Coronary artery (tissue), 2 donors: ENCODE results near the gene GABRG3.

Experiments
- DNase-seq: peaks from one replicate; pipeline ENCODE4 v3.0.0-alpha.2; 2017; ENCODE audit warnings: low spot score
- H3K27ac ChIP-seq, 2 donors: fragments of 200-600 bp; sonication (generic); one replicate each; pipeline ENCODE4 v1.5.1; 2016 to 2019
- H3K4me3 ChIP-seq: fragments of 200-600 bp; sonication (generic); 2 replicates; pipeline ENCODE4 v1.5.1; 2016; ENCODE audit warnings: mild to moderate bottlenecking, moderate library complexity
- TF ChIP-seq, protein P1 (sequence below): fragments of 200-600 bp; sonication (generic); IDR thresholded peaks from one replicate; pipeline ENCODE4 v1.5.1; 2019; ENCODE audit warnings: antibody characterized with exemption

GABRG3 gene

DNA sequence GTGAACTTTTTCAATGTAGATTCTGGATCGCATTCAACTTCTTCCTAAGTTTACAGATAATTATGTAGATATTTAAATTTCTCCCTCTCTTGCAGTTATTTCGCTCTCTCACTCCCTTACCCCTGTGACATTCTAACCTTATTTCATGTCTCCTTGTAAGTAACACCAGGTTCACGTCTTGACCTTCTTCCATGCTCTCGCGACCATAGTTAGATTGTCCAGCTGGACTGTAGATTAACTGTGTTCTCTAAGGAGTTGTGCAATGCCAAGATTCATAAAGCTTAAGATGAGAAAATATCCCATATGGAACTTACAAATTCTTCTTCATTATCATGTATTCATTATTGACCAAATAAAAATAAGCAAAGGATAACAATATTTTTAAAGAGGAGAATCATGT lies 430.5 kb downstream of the GABRG3 start:
- TF ChIP-seq, protein P1, sequence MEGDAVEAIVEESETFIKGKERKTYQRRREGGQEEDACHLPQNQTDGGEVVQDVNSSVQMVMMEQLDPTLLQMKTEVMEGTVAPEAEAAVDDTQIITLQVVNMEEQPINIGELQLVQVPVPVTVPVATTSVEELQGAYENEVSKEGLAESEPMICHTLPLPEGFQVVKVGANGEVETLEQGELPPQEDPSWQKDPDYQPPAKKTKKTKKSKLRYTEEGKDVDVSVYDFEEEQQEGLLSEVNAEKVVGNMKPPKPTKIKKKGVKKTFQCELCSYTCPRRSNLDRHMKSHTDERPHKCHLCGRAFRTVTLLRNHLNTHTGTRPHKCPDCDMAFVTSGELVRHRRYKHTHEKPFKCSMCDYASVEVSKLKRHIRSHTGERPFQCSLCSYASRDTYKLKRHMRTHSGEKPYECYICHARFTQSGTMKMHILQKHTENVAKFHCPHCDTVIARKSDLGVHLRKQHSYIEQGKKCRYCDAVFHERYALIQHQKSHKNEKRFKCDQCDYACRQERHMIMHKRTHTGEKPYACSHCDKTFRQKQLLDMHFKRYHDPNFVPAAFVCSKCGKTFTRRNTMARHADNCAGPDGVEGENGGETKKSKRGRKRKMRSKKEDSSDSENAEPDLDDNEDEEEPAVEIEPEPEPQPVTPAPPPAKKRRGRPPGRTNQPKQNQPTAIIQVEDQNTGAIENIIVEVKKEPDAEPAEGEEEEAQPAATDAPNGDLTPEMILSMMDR = no peak
- H3K4me3 ChIP-seq = no peak overlapping the region
- no peak for DNase-seq
- H3K27ac ChIP-seq = no peak overlapping the region

DNA sequence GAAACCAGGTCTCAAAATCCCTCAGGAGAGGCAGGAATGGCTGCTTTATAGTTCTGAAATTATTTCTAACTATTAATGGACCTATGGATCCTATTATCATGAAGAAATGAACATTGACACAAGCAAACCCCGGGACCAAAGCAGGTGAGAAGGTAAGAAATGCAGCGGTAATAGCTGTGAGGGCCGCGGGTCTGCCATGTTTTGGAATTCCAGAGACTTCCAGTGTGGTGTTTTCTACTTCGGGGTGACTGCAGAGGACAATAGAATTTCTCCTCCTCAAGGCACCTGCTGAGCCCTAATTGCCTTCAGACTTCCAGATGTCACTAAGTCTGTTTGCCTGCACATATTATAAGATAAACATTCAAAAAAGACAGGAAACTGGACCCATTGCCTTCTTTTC lies 437.4 kb downstream of the GABRG3 start:
- DNase-seq = no peak
- H3K4me3 ChIP-seq = no peak overlapping the region
- TF ChIP-seq, protein P1 = no peak
- H3K27ac ChIP-seq = no peak overlapping the region

DNA sequence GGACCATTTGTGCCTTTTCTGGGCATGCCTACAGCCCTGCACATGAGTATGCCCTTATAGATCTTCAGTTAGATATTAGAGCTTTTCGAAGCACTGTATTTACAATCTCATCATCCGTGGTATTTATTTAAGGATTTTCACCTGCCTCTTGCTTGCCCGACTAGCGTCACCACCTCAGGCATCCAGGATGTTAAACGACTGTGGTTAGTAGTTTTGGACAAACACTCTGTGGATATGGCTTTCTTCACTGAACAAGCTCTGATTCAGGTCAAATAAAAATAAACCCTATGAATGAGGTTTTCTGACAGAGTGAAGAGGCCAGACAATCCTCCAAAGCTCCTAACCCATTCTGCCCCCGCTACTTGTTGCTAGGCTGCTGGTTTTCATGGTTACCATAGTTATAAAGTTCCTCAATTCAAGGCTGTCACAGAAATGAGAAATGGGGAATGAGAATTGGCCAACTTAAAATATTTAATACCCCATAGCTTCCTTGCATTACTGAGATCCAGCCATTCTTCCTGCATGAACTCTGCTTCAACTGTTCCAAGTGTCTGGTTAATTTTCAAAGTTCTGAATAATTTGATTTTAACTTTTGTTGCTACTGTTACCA lies 440.1 kb downstream of the GABRG3 start:
- Histone ChIP-seq H3K4me3 (no peak overlapping the region), H3K27ac (no peak overlapping the region)
- TF ChIP-seq, protein P1 = no peak
- DNase-seq = no peak

DNA sequence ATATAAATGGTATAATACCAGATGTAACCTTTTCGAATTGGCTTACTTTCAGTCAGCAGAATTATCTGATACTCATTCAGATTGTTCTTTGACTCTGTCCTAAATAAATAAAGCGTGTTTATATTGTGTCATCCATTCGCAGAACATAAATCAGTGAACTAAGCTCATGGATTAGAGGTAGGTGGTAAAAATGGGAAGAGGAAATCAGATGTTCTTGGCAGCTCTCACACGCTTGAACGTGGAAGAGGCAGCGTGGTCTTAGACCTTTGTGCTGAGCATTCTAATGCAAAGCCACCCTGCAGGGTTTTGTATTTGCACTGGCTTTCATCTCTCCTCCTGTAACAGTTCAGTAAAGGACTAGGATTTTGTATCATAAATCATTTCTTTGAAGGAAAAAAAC lies 441.4 kb downstream of the GABRG3 start:
- TF ChIP-seq, protein P1 = no peak
- DNase-seq = no peak
- H3K4me3 ChIP-seq = no peak overlapping the region
- no peak overlapping the region for H3K27ac ChIP-seq

DNA sequence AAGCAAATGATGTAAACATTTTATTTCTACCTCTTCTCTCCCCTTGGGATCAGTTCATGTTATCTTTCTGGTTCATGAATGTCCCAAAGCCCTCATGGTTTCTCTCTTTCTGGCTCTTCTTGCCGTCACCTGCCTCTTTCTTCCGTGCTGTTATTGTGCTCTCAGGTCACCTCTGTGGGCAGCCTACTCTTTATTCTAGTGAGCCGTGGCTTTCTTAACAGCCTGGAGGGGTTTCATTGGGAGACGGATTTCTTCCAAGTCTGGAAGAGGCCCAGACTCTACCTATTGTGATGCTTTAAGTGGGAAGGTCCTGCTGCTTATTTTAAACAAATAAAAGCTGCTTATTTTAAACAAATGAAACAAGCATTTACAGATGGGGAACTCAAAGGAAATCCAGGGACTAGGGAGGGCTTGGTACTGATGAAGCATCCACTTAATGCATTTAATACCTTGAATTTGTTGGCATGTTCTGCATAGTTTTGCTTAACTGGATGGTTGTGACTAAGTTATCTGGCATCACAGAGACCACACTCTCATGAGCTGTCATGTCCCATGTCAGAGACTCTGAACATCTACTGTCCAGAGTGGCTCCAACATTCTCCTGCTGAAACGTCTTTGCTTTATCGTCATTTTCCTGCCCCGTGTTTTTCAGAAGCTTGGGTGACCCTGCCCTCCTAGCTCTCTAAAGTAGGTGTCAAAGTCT lies 443.3 kb downstream of the GABRG3 start:
- no peak for DNase-seq
- Histone ChIP-seq H3K27ac (no peak overlapping the region), H3K4me3 (no peak overlapping the region)
- TF ChIP-seq, protein P1 = no peak

- no peak overlapping the region for H3K27ac ChIP-seq
- TF ChIP-seq, protein P1 = no peak
- no peak for DNase-seq
- H3K4me3 ChIP-seq = no peak overlapping the region
Observed at GRCh38 chr15:27418726-27419125, 447.7 kb downstream of the GABRG3 start.

DNA sequence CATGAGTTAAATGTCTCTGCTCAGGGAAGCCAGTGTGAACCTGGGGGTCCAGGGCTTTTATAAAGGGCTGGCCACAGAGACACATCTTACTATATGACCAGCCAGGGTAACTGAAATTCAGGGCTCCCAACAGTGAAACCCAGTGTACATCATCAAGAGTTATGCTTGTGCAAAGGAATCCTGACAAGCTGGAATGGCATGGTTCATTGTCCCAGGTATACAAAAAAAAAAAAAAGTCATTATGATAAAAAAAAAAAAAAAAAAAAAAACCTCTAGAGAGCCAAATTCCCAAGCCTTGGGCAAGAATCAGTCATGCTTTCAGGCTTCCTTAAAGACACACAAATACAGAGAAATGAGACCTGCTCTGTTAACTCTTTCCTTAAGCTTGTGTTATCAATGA lies 452.0 kb downstream of the GABRG3 start:
- TF ChIP-seq, protein P1 = no peak
- no peak overlapping the region for H3K27ac ChIP-seq
- DNase-seq = no peak
- no peak overlapping the region for H3K4me3 ChIP-seq
